Uterus (tissue), 4 donors: ENCODE data around the gene TBRG4. TPM values are rescaled to one million over a fixed set of nuclear protein-coding genes. Genes with fewer than 3 reads are reported as not detected.

Experiments used
- DNase-seq, 2 donors: peaks; one replicate each; pipeline ENCODE4 v3.0.0-alpha.2; 2019 to 2020
- H3K27ac ChIP-seq, 2 donors: fragments of 200-600 bp; sonication (generic); 1 replicate in 1 of 2; 2 replicates in 1 of 2; pipeline ENCODE4 v1.5.1; 2016 to 2018
- H3K27me3 ChIP-seq, 2 donors: fragments of 200-600 bp; sonication (generic); one replicate each; pipeline ENCODE4 v1.5.1; 2018 to 2019; ENCODE audit warnings: control low read depth in 1 of 2
- H3K36me3 ChIP-seq, 2 donors: fragments of 200-600 bp; sonication (generic); one replicate each; pipeline ENCODE4 v1.5.1; 2019; ENCODE audit warnings: control low read depth in 1 of 2
- H3K4me1 ChIP-seq, 2 donors: fragments of 200-600 bp; sonication (generic); one replicate each; pipeline ENCODE4 v1.5.1; 2018 to 2019; ENCODE audit warnings: control low read depth in 1 of 2
- H3K4me3 ChIP-seq, 2 donors: fragments of 200-600 bp; sonication (generic); 1 replicate in 1 of 2; 2 replicates in 1 of 2; pipeline ENCODE4 v1.5.1; 2018 to 2019; ENCODE audit warnings: mild to moderate bottlenecking in 1 of 2
- H3K9me3 ChIP-seq, 2 donors: fragments of 200-600 bp; sonication (generic); one replicate each; pipeline ENCODE4 v1.5.1; 2019; ENCODE audit warnings: control low read depth in 1 of 2
- POLR2A ChIP-seq, 2 donors: fragments of 450-650 bp; IDR thresholded peaks; one replicate each; pipeline ENCODE4 v1.6.1; 2016; ENCODE audit warnings: antibody characterized with exemption in 2 of 2, mild to moderate bottlenecking in 1 of 2, moderate library complexity in 1 of 2
- intact Hi-C: fragments of 100-400 bp; cut with DNase I; formaldehyde crosslinking; loops from one replicate; pipeline ENCODE4 v1.15.1; 2023; ENCODE audit warnings: low total_unique reads
- total RNA-seq, 4 donors: library from RNA; depleted of rRNA in 3 of 4; stranded (reverse); fragments of >200 nt in 3 of 4; gene quantifications; one replicate each; pipeline versions ENCODE4 v1.1.0 to v1.2.4, GENCODE V29; 2014 to 2023
- TF ChIP-seq, protein P1 (sequence below), 4 experiments: fragments of 200-600 bp in 2 of 4; fragments of 450-650 bp in 2 of 4; sonication (generic) in 2 of 4; IDR thresholded peaks; one replicate each; pipeline ENCODE4 v1.5.1; 2016 to 2019; ENCODE audit warnings: antibody characterized with exemption in 4 of 4, mild to moderate bottlenecking in 2 of 4, moderate library complexity in 1 of 4
- donor health status: DM: yes; HTN: yes; CAD: no.

TBRG4 gene
- total RNA-seq, 4 donors from 2014 or later, result 7.4 to 51.2 (median 42.5) TPM

DNA sequence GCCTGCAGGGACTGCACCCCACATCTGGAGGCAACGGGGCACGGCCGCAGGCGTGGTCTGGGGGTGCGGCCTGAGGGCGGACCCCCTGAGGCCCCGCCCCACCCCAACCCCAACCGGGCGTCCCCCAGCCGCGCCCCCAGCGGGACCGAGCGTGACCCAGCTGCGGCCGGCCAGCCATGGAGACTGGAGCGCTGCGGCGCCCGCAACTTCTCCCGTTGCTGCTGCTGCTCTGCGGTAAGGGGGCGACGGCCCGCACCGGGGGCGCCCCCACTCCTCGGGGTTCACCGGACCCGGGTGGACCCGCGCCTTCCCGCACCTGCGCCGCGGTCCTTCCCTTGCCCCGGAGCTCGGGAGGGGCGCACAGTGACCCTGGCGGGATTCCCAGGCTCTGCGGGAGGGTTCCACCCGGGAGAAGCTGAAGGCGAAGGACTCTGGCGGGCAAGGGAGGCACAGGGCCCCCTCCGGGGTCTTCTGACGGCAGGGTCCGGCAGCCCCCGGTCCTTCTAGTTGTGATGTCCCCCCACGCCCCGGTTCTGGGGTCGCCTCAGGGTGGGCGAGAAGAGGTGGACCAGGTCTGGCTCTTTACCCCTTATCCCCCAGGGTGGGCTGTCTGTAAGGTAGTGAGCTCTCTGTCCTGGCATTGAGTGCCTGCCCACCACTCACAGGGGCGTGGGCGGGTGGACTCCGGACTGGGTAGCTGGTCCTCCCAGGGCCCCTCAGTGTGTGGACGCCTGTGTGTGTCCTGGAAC, 46.3 kb upstream of the TBRG4 start, which contains the start of gene RAMP3:
Gene RAMP3, plus strand, starts transcription at position 139 of the 749 bp plus-strand sequence. Its CDS starts 38 bp downstream, at position 177.
- DNase-seq, result no peak
- H3K27me3 ChIP-seq, result peaks cover 0 to 3% of the 10 kb centered on the region in 2 donors
- no peaks in the 10 kb centered on the region for H3K36me3 ChIP-seq
- H3K9me3 ChIP-seq, result no peaks in the 10 kb centered on the region
- peak within 1 kb of the TSS; percentile 42 to 47 for H3K27ac ChIP-seq
- TF ChIP-seq, protein P1, sequence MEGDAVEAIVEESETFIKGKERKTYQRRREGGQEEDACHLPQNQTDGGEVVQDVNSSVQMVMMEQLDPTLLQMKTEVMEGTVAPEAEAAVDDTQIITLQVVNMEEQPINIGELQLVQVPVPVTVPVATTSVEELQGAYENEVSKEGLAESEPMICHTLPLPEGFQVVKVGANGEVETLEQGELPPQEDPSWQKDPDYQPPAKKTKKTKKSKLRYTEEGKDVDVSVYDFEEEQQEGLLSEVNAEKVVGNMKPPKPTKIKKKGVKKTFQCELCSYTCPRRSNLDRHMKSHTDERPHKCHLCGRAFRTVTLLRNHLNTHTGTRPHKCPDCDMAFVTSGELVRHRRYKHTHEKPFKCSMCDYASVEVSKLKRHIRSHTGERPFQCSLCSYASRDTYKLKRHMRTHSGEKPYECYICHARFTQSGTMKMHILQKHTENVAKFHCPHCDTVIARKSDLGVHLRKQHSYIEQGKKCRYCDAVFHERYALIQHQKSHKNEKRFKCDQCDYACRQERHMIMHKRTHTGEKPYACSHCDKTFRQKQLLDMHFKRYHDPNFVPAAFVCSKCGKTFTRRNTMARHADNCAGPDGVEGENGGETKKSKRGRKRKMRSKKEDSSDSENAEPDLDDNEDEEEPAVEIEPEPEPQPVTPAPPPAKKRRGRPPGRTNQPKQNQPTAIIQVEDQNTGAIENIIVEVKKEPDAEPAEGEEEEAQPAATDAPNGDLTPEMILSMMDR (IDR thresholded peaks at IDR 0.05), result no peak
- TF ChIP-seq POLR2A (IDR thresholded peaks at IDR 0.05), result no peak
- H3K4me1 ChIP-seq, result peaks cover 0 to 4% of the 10 kb centered on the region in 2 donors
- intact Hi-C loops, result loop anchor here (10.0 kb wide), 1 partner anchor 97 kb away; no protein-coding TSS in a partner anchor
- peak within 1 kb of the TSS; percentile 18 to 22 for H3K4me3 ChIP-seq

DNA sequence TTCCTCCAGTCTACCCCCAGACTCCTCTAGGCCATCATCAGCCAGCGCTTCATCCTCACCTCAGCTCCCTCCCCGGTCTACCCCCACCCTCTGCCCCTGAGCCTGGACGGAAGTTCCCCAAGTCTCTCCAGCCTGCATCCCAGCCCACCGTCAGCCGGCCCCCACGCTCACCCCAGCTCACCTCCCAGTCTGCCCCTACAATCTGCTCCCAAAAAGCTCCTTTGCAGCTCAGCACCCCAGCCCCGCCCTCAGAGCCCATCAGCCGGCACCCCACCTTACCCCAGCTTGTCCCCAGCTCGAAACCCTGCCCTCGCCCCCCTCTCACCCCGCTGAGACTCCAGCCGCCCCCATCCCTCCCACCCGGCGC, 45.8 kb upstream of the TBRG4 start:
- no peak for DNase-seq

DNA sequence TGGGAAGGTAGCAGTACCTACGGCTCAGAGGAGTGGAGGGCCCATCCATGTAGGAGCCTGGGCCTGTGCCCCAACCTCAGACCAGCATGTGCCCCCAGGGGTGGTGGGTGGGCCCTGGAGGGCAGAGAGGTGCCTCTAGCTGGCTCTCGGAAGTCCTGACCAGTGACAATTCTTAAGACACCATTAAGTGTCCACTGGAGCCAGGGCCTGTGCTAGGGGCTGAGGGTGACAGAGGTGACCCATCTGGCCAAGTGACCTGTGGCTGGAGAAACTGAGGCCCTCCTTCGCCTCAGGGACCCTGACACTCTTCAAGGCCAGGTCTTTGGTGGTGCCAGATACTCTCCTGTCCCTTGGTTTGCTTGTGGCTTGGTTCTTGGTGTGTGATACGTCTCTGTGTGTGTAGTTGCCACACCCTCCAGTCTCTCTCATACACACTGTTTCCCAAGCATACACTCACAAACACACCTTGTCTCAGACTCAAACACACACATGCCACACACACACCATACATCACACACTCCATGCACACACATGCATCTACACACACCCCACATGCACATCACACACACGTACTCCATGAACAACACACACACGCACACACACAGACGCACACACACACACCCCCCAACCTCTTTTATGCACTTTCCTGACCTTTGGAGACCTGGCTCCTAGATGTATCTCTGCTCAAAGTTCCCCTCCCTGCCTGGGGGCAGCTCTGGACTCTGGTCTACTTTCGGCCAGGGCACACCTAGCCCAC, 45.2 kb upstream of the TBRG4 start:
- no peak for DNase-seq
- Histone ChIP-seq H3K4me1 (peaks cover 0 to 4% of the 10 kb centered on the region in 2 donors), H3K36me3 (no peaks in the 10 kb centered on the region), H3K9me3 (no peaks in the 10 kb centered on the region), H3K4me3 (no peak overlapping the region), H3K27me3 (peaks cover 0 to 3% of the 10 kb centered on the region in 2 donors), H3K27ac (no peak overlapping the region)
- intact Hi-C loops, result loop anchor here (10.0 kb wide), 1 partner anchor 98 kb away; no protein-coding TSS in a partner anchor
- TF ChIP-seq, protein P1 (IDR thresholded peaks at IDR 0.05), result no peak
- TF ChIP-seq POLR2A (IDR thresholded peaks at IDR 0.05), result no peak

More for the DNA sequence above, 45.8 kb upstream of the TBRG4 start:
- Histone ChIP-seq H3K9me3 (no peaks in the 10 kb centered on the region), H3K27ac (peak overlapping the region in 1 of 2 donors; percentile 47), H3K36me3 (no peaks in the 10 kb centered on the region), H3K4me1 (peaks cover 0 to 4% of the 10 kb centered on the region in 2 donors), H3K27me3 (peaks cover 0 to 3% of the 10 kb centered on the region in 2 donors), H3K4me3 (peak overlapping the region; percentile 18 to 22)
- intact Hi-C loops, result loop anchor here (10.0 kb wide), 1 partner anchor 98 kb away; no protein-coding TSS in a partner anchor
- TF ChIP-seq, protein P1 (IDR thresholded peaks at IDR 0.05), result no peak
- TF ChIP-seq POLR2A (IDR thresholded peaks at IDR 0.05), result no peak

DNA sequence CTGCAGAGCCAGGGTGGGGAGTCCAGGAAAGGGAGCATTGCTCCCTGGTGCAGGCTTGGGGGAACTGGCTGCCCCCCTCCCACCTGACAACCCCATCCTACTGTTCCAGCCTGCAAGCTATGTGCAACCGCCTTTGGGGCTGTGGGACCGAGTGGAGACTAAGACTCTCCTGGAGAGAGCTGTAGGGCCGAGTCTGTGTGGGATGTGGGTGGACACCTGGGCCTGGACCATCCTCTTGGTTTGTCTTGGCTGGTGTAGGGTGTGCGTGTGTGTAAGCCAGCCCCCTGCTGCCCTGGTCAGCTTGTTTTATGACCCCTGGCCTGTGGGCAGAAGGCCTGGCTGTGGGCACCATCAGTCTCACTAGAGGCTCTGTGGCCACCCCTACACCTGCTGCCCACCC, 44.4 kb upstream of the TBRG4 start:
- Histone ChIP-seq H3K36me3 (no peaks in the 10 kb centered on the region), H3K9me3 (no peaks in the 10 kb centered on the region), H3K27me3 (peaks cover 0 to 3% of the 10 kb centered on the region in 2 donors), H3K4me1 (peaks cover 0 to 4% of the 10 kb centered on the region in 2 donors), H3K4me3 (no peak overlapping the region), H3K27ac (no peak overlapping the region)
- TF ChIP-seq, protein P1 (IDR thresholded peaks at IDR 0.05), result no peak
- TF ChIP-seq POLR2A (IDR thresholded peaks at IDR 0.05), result no peak
- DNase-seq, result no peak
- intact Hi-C loops, result loop anchor here (10.0 kb wide), 1 partner anchor 99 kb away; no protein-coding TSS in a partner anchor
